ENCODE data around the gene SSUH2. TPM values are rescaled to one million over a fixed set of nuclear protein-coding genes. Genes with fewer than 3 reads are reported as not detected.

SSUH2 gene
- total RNA-seq, 1 donor, result not detected

DNA sequence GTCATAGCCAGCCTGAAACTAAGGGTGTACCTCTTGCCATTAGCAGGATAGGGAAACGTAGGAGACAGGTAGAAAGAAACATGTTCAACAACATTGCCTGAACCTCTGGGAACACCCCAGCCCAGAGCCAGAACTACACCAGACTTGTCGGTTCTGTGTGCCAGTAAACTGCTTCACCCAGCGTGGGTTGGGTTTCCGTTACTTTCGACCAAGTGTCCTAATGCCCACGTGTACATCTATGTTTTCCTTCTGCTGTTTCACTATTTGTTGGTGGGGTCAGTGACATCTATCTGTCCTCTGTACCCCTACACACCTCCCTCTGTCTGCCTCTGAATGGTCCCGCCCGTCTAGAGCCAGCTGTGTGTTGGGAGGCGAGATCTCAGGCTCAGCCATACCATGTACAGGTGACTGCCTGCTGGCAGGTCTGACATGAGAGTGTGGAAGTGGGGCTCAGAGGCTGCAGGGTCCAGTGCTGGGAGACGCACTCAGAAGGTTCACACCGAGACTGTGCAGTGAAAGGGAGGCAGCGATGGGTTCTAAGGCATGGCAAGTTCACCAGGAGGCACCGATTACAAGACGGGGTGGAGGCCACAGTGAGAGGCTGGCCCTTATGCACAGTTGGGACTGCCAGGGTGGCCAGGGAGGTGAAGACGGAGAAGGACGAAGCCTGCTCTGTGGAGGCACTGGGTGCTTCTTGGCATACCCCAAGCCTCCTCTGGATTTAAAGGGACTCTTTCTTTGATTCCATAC lies 36.4 kb downstream of the SSUH2 start:
- no peak overlapping the region for H3K4me2 ChIP-seq (ENCODE audit: insufficient read depth, low read length)
- no peaks in the 10 kb centered on the region for H3K9me3 ChIP-seq (ENCODE audit: low read depth, low read length)
- H3K4me3 ChIP-seq (ENCODE audit: insufficient read depth, low read length), result no peak overlapping the region
- H3K79me2 ChIP-seq (ENCODE audit: insufficient read depth, low read length), result no peaks in the 10 kb centered on the region
- H3K4me1 ChIP-seq (ENCODE audit: insufficient read depth, low read length), result peaks cover 16% of the 10 kb centered on the region
- H2AFZ ChIP-seq (ENCODE audit: low read length), result no peak overlapping the region
- no peak overlapping the region for H3K27ac ChIP-seq (ENCODE audit: low read depth, low read length)
- DNase-seq (ENCODE audit: insufficient read length, low spot score, missing footprints), result no peak
- TF ChIP-seq, protein P1, sequence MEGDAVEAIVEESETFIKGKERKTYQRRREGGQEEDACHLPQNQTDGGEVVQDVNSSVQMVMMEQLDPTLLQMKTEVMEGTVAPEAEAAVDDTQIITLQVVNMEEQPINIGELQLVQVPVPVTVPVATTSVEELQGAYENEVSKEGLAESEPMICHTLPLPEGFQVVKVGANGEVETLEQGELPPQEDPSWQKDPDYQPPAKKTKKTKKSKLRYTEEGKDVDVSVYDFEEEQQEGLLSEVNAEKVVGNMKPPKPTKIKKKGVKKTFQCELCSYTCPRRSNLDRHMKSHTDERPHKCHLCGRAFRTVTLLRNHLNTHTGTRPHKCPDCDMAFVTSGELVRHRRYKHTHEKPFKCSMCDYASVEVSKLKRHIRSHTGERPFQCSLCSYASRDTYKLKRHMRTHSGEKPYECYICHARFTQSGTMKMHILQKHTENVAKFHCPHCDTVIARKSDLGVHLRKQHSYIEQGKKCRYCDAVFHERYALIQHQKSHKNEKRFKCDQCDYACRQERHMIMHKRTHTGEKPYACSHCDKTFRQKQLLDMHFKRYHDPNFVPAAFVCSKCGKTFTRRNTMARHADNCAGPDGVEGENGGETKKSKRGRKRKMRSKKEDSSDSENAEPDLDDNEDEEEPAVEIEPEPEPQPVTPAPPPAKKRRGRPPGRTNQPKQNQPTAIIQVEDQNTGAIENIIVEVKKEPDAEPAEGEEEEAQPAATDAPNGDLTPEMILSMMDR (IDR thresholded peaks at IDR 0.05; ENCODE audit: extremely low read depth, low read depth, low read length), result no peak
- H3K27me3 ChIP-seq (ENCODE audit: insufficient read depth, low read length), result no peaks in the 10 kb centered on the region
- no peaks in the 10 kb centered on the region for H4K20me1 ChIP-seq (ENCODE audit: insufficient read depth, low read length)
- no peaks in the 10 kb centered on the region for H3K36me3 ChIP-seq (ENCODE audit: insufficient read depth, low read length)

DNA sequence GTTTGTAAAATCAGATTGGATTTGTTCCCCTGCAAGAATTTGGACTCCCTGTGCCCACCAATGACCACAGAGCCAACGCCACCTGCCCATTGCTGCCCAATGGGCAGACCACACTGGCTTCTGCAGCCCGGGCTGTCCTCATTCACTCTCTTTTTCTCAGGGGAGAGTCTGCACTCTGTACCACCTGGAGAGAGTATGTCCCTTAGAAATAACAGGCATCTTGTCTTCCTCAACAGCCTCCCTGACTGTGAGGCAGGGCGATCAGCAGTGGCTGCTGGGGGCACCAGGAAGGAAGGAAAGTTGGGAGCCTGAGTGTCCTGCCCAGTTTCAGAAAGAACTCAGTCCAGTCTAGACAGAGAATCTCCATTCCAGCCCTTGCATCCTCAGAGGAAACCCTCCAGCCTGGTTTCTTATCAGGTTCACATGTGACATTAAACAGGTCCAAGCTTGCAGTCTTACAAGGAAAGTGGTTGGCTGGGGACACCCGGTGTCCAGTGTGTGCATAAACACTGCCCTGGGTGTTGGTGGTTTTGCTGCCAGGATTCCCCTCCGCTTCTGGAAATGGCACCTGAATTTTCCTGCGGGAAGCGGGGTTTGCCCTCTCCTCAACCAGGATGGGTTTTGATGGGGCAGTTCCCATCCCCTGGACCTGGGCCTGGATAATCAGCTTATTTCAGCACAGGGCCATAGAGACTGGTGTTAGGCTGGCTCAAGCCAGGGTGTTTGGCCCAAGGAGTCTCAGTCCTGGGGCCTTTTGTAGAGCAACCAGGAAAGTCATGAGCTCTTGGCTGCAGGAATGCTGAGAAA lies 37.2 kb downstream of the SSUH2 start:
- no peaks in the 10 kb centered on the region for H3K27me3 ChIP-seq (ENCODE audit: insufficient read depth, low read length)
- H3K79me2 ChIP-seq (ENCODE audit: insufficient read depth, low read length), result no peaks in the 10 kb centered on the region
- no peaks in the 10 kb centered on the region for H3K9me3 ChIP-seq (ENCODE audit: low read depth, low read length)
- peak overlapping the region; percentile 25 for H2AFZ ChIP-seq (ENCODE audit: low read length)
- H3K4me3 ChIP-seq (ENCODE audit: insufficient read depth, low read length), result no peak overlapping the region
- H3K36me3 ChIP-seq (ENCODE audit: insufficient read depth, low read length), result no peaks in the 10 kb centered on the region
- H4K20me1 ChIP-seq (ENCODE audit: insufficient read depth, low read length), result no peaks in the 10 kb centered on the region
- DNase-seq (ENCODE audit: insufficient read length, low spot score, missing footprints), result peak; percentile 92
- peak overlapping the region; percentile 16 for H3K4me2 ChIP-seq (ENCODE audit: insufficient read depth, low read length)
- peak overlapping the region; percentile 23 for H3K27ac ChIP-seq (ENCODE audit: low read depth, low read length)
- H3K4me1 ChIP-seq (ENCODE audit: insufficient read depth, low read length), result peaks cover 18% of the 10 kb centered on the region
- TF ChIP-seq, protein P1 (IDR thresholded peaks at IDR 0.05; ENCODE audit: extremely low read depth, low read depth, low read length), result peak; percentile 85

DNA sequence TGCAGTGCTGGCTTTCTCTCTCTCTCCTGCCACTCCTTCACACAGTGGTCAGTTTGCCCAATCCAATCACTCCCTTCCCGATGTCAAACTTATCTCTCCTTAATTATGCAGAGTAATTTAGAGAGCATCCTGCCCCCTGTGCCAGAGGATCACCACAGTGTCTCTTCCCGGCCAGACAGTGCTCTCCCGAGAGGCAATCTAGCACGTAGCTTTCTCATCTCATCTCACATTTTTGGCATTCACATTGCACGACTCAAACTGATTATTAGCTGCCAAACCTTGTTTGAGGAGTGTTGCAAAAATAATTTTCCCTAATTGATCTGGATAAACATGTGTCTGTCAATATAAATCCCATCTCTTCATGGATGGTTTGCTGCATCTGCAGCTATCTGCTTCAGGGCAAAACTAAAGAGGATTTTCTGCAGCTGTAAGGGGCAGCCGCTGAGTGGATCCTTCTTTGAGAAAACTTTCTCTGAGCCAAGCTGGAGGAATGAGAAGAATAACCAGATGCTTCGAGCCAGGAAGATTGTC lies 37.8 kb downstream of the SSUH2 start:
- H3K27me3 ChIP-seq (ENCODE audit: insufficient read depth, low read length), result no peaks in the 10 kb centered on the region
- no peaks in the 10 kb centered on the region for H3K9me3 ChIP-seq (ENCODE audit: low read depth, low read length)
- peak overlapping the region; percentile 16 for H3K4me2 ChIP-seq (ENCODE audit: insufficient read depth, low read length)
- TF ChIP-seq, protein P1 (IDR thresholded peaks at IDR 0.05; ENCODE audit: extremely low read depth, low read depth, low read length), result no peak
- H4K20me1 ChIP-seq (ENCODE audit: insufficient read depth, low read length), result no peaks in the 10 kb centered on the region
- H3K79me2 ChIP-seq (ENCODE audit: insufficient read depth, low read length), result no peaks in the 10 kb centered on the region
- H3K36me3 ChIP-seq (ENCODE audit: insufficient read depth, low read length), result no peaks in the 10 kb centered on the region
- H3K27ac ChIP-seq (ENCODE audit: low read depth, low read length), result peak overlapping the region; percentile 23
- peak overlapping the region; percentile 25 for H2AFZ ChIP-seq (ENCODE audit: low read length)
- H3K4me3 ChIP-seq (ENCODE audit: insufficient read depth, low read length), result no peak overlapping the region
- no peak for DNase-seq (ENCODE audit: insufficient read length, low spot score, missing footprints)
- H3K4me1 ChIP-seq (ENCODE audit: insufficient read depth, low read length), result peaks cover 18% of the 10 kb centered on the region

DNA sequence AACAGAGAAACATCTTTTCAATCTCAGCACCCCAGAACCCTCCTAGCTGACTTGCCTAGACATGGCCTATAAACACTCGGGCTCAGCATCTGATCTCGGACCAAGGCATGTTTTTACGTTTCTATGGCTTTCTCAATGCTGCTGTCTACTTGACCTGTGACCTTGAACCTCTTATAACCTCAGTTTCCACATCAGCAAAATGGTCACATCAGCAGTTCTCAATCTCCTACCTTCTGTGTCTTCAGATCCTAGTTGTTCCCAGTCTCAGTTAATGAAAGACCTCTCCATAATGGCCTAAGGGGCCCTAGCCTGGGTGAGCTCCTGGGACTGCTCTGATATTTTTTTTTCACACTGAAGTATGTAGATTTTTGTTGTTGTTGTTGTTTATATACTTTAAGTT lies 39.6 kb downstream of the SSUH2 start:
- no peak for DNase-seq (ENCODE audit: insufficient read length, low spot score, missing footprints)
- TF ChIP-seq, protein P1 (IDR thresholded peaks at IDR 0.05; ENCODE audit: extremely low read depth, low read depth, low read length), result no peak
- Histone ChIP-seq H3K4me3 (ENCODE audit: insufficient read depth, low read length) (no peak overlapping the region), H3K4me1 (ENCODE audit: insufficient read depth, low read length) (peaks cover 18% of the 10 kb centered on the region), H3K79me2 (ENCODE audit: insufficient read depth, low read length) (no peaks in the 10 kb centered on the region), H2AFZ (ENCODE audit: low read length) (no peak overlapping the region), H3K27ac (ENCODE audit: low read depth, low read length) (no peak overlapping the region), H4K20me1 (ENCODE audit: insufficient read depth, low read length) (no peaks in the 10 kb centered on the region), H3K36me3 (ENCODE audit: insufficient read depth, low read length) (no peaks in the 10 kb centered on the region), H3K9me3 (ENCODE audit: low read depth, low read length) (no peaks in the 10 kb centered on the region), H3K27me3 (ENCODE audit: insufficient read depth, low read length) (no peaks in the 10 kb centered on the region), H3K4me2 (ENCODE audit: insufficient read depth, low read length) (no peak overlapping the region)
